HS-5 (cell line): ENCODE data around the gene DBT.
"Not testable (repeated sequence)": the region's sequence is repeated elsewhere in the genome, so short reads cannot be mapped to it uniquely, and the experiment has no call there.

Source experiments
- DNase-seq: peaks from one replicate; pipeline ENCODE4 v3.0.0-alpha.2; 2012; ENCODE audit warnings: low read depth

DBT gene

GRCh38 chr1:100250807-100251206 is 1.2 kb upstream of the DBT start:
- DNase-seq: no peak

DNA sequence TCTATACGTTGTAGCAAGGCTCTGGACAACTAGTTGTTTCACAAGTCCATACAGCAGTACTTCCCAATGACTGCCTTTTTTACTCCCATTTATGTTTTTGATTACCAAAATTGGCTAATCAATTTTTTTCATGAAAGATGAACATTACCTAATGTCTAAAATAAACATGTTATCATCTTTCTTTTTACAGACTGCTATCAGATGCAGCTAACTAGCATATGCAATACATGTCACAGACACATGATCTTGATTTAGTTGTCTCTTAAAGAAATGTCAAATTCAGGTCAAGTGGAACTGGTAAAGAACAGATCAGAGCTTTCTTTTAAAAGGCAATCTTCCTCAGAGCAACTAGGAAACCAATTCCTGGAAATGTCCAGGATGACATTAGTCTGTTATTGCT is 630 bp upstream of the DBT start:
- no peak for DNase-seq

DNA sequence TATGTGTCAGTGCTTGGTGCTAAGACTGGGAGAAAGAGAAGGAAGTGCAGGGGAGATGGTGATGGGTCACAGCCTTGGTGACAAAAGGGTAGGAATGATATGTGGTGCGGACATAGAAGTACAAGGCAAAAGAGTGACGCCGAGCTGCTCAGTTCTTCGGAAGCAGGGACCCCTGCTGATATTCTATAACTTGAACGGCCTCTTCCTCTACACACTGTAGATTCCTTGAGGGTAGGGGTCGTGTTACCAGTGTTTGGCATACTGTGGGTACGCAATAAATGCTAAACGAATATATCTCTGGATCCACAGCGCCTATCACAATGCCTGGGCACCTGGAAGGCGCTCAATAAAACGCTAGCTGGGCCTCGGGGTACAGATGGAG is 488 bp downstream of the DBT start:
- DNase-seq: no peak

DNA sequence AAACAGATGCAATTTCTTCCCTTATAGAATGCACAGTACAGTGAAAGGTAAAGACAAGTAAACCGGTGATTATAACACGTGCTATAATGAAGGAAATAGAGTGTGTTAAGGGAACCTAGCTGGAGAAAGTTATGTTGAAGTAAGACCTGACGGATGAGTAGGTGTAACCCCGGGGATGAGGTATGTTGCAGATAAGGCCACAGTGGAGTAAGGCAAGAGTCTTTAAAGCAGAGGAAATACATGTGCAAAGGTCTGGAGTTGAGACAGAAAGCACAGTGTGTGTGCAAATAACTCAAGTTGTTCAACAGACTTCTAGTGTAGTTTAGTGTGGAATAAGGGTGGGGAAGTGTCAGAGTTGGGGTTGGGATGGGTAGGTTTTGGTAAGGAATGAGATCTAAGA is 2.9 kb downstream of the DBT start:
- no peak for DNase-seq

DNA sequence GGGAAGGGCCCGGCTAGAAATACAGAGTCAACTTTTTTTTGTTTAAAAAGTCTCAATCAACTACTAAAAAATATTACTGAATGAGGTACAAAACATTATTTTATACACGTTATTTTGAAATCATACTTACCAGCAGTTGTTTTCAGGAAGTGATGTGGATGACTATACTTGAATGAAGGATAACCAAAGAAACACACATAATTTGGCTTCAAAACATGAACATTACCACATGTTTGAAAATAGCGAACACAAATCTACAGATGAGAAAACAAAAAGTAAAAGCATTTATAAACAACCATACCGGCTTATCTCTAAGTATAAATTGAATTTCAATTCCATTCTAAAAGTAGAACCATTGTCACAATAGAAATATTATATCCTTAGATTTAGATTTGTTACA is 9.0 kb downstream of the DBT start:
- no peak for DNase-seq

- DNase-seq: no peak
Measured at GRCh38 chr1:100239961-100240360, 9.7 kb downstream of the DBT start.

DNA sequence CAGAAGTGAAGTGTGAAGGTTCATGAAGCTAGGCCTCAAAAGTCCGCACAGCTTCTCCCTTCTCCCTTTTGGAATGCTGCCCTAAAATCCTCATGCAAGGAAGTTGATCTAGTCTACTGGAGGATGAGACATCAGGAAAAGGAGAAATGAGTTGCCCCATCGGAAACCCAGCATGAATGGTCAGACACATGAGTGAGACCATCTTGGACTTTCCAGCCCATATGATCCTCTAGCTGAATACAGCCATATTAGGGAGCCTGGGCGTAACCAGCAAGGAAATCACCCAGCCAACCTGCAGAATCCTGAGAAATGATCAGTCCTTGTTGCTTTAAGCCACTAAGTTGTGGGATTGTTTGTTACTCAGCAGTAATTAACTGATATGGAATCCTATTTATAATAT is 12.5 kb downstream of the DBT start:
- no peak for DNase-seq

DNA sequence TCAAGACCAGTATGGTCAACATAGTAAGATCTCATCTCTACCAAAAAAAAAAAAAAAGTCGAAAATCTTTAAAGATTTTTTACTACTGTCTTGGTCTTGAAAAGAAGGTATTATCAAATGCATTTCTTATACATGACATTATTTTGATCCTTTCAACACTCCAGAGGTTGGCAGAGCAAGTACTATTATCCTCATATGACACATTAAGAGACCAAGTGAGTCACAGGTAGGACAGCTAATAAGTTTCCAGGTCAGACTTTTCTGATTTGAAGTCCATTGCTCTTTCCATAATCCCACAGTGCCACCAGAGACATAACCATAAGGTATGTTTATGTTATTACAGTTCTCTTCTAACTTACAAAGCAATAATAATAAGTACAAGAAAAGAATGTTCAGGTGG is 15.2 kb downstream of the DBT start:
- no peak for DNase-seq

- DNase-seq: not testable (repeated sequence)
Measured at GRCh38 chr1:100233566-100233965, 16.1 kb downstream of the DBT start.

GRCh38 chr1:100232156-100232555 is 17.5 kb downstream of the DBT start:
- DNase-seq: no peak

DNA sequence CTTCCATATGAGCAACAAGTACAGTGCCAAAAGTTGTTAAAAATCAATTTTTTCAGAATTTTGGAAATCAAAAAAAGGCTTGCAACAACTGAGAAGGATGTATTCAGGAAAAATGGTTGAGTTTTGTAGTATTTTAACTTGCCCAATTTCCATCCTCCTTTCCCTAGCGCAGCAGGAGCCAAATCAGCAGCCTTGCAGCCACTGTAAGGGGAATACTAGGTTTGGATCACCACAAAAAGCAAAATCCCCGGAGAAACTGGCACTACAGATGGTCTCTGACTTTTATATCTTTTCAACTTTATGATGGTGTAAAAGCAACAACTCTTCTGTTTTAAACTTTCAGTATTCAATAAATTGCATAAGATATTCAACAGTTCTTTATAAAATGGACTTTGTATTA is 17.9 kb downstream of the DBT start:
- no peak for DNase-seq

- DNase-seq: no peak
Measured at GRCh38 chr1:100230765-100231164, 18.9 kb downstream of the DBT start.

GRCh38 chr1:100229681-100230443 is 19.8 kb downstream of the DBT start:
- no peak for DNase-seq

GRCh38 chr1:100222428-100222827 is 27.2 kb downstream of the DBT start:
- DNase-seq: no peak

GRCh38 chr1:100219883-100220282 is 29.8 kb downstream of the DBT start:
- no peak for DNase-seq

DNA sequence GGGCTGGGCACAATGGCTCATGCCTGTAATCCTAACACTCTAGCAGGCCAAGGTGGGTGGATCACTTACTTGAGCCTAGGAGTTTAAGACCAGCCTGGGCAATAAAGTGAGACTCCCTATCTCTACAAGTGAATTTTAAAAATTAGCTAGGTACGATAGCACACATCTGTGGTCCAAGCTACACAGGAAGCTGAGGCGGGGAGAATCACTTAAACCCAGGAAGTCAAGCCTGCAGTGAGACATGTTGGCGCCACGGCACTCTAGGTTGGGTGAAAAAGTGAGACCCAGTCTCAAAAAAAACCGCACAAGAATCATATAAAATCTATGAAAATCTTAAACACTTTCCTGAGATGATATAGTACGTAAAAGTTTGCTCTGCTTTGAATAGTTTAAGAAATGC is 30.2 kb downstream of the DBT start:
- DNase-seq: no peak

DNA sequence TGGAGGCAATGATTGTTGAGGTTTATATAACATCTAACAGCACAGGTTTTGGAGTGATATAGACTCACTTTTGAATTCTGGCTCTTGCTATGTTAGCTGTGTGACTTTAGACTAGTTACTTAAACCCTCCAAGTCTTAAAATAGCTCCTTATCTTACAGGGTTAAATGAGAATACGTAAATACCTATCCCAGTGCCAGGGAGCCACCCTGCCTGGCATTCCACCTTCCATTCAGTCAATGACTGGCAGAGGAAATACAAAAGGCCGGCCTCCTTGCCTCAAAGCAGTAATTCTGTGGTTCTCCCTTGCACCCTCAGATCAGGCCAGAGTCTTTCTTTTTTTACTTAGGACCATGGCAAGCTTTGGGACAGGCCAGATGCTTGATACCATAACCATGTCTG is 31.8 kb downstream of the DBT start:
- DNase-seq: no peak

DNA sequence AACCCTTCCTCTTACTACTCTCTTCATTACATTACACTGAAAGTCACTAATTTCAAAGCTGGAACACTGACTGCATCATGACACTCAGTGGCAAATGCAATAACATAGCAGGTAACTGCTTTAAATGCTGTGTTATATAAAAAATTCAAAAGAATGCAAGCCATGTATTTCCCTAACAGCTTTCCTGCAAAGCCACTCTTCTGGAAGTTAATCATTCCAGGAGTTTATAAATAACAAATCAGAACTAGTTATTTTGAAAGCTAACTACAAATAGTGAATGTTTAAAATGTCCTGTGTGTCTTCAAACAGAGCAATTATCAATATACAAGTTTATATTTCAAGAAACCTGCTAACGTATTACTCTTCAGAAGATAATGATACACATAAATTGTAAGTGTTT is 34.5 kb downstream of the DBT start:
- DNase-seq: no peak

DNA sequence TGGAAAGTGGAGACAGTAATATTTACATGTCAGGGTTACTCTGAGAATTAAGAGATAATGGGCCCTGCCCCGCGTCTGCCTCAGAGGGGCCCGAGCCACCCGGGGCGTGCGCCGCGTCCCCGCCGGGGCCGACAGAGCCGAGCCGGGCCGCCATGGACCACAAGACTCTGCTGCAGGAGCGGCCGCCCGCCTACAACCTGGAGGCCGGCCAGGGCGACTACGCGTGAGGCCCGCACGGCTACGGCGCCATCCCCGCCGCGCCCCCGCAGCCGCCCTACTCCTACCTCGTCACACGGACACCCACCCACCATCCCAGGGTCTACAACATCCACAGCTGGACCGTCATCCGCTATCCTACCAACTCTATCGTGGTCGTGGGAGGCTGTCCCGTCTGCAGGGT is 36.5 kb downstream of the DBT start:
- no peak for DNase-seq

DNA sequence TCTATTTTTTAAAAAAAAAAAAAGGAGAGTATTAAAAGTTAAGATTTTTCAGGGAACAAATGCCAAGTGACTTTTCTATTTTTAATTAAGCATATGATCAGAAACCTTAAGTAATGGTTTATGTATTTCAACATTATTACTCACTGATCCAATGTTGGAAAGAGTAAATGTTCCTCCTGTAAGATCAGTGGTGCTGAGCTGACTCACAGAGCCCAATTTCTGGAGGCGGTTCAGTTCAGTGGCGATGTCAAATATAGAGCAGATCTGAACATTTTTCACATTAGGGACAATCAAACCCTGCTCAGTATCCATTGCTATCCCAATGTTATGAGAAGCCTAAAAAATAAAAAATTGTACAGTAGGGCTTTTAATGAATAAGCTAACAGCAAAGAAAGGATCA is 43.3 kb downstream of the DBT start:
- DNase-seq: no peak

GRCh38 chr1:100205593-100205992 is 44.0 kb downstream of the DBT start:
- DNase-seq: not testable (repeated sequence)

- not testable (repeated sequence) for DNase-seq
Measured at GRCh38 chr1:100205103-100205502, 44.5 kb downstream of the DBT start.

DNA sequence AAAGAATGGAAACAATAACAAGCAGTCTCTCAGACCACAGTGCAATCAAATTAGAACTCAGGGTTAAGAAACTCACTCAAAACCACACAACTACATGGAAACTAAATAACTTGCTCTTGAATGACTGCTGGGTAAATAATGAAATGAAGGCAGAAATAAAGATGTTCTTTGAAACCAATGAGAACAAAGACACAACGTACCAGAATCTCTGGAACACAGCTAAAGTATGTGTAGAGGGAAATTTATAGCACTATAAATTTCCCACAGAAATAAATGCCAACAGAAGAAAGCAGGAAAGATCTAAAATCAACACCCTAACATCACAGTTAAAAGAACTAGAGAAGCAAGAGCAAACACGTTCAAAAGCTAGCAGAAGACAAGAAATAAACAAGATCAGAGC is 46.9 kb downstream of the DBT start:
- not testable (repeated sequence) for DNase-seq

DNA sequence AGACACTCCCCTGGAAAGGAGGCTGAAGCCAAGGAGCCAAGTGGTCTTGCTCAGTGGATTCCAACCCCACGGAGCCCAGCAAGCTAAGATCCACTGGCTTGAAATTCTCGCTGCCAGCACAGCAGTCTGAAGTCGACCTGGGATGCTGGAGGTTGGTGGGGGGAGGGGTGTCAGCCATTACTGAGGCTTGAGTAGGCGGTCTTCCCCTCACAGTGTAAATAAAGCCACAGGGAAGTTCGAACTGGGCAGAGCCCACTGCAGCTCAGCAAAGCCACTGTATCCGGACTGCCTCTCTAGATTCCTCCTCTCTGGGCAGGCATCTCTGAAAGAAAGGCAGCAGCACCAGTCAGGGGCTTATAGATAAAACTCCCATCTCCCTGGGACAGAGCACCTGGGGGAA is 49.6 kb downstream of the DBT start:
- not testable (repeated sequence) for DNase-seq

DNA sequence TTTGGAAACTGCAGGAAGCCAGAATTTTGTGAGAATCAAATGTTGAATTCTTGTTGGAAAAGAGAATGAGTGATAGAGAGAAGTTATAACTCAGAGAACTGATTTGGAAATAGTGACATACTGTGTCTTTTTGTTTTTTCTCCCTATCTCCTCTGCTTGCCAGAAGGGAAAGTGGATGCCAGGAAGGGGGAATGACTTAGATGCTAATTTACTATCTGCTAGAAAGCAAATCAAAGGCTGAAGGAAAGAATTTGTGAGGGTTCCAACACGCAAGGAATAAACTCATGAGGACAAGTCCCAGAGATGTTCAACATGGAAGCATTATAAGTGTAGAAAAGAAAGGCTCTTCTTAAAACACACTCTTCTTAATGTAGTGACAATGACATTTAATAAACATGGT is 51.0 kb downstream of the DBT start:
- DNase-seq: no peak
